H1 (cell line): Measurements from ENCODE around the gene PTAR1. TPM values are rescaled to one million over a fixed set of nuclear protein-coding genes. Genes with fewer than 3 reads are reported as not detected.

ENCODE experiments used
- CTCF ChIA-PET: fragments of 300-600 bp; sonication (Branson Sonifier 250); formaldehyde crosslinking; loops from one replicate; lab custom pipeline; 2021; ENCODE audit not compliant: partially characterized antibody; lab: Charles Lee
- POLR2A ChIA-PET: fragments of 300-600 bp; sonication (Branson Sonifier 250); formaldehyde crosslinking; loops from one replicate; lab custom pipeline; 2021; ENCODE audit warnings: inconsistent platforms; ENCODE audit not compliant: partially characterized antibody; lab: Charles Lee
- DNase-seq, 2 experiments: peaks; one replicate each; pipeline versions ENCODE4 v3.0.0 to v3.0.0-alpha.2; 2010 to 2022; ENCODE audit warnings: low spot score in 2 of 2, low read depth in 1 of 2, mixed read lengths in 1 of 2
- FAIRE-seq: peaks from 2 replicates; lab custom pipeline; 2011; peaks lifted over from hg19 to GRCh38; lab: Jason Lieb, UNC
- H2AFZ ChIP-seq: 2 replicates; pipeline ENCODE4 v1.8.1; 2012; ENCODE audit warnings: low read length, inconsistent platforms
- H2AK5ac ChIP-seq: 2 replicates; pipeline ENCODE4 v1.6.1; 2013; ENCODE audit warnings: low read depth, low read length
- H2BK120ac ChIP-seq: replicated peaks from 2 replicates; pipeline ENCODE3; 2013; ENCODE audit warnings: low read depth, low read length, inconsistent platforms
- H2BK12ac ChIP-seq: 2 replicates; pipeline ENCODE4 v1.6.1; 2013; ENCODE audit warnings: low read depth, low read length
- H2BK15ac ChIP-seq: 2 replicates; pipeline ENCODE4 v1.6.1; 2013; ENCODE audit warnings: low read length
- H2BK20ac ChIP-seq: 2 replicates; pipeline ENCODE4 v1.6.1; 2013; ENCODE audit warnings: low read length
- H2BK5ac ChIP-seq: 2 replicates; pipeline ENCODE4 v1.6.1; 2013; ENCODE audit warnings: low read depth, low read length
- H3K14ac ChIP-seq: 2 replicates; pipeline ENCODE4 v1.6.1; 2013; ENCODE audit warnings: inconsistent platforms; ENCODE audit not compliant: insufficient read length
- H3K18ac ChIP-seq: 2 replicates; pipeline ENCODE4 v1.6.1; 2013; ENCODE audit warnings: low read length; ENCODE audit errors: extremely low read depth
- H3K23ac ChIP-seq: 2 replicates; pipeline ENCODE4 v1.6.1; 2013; ENCODE audit warnings: inconsistent platforms; ENCODE audit not compliant: insufficient read length
- H3K23me2 ChIP-seq: 2 replicates; pipeline ENCODE4 v1.6.1; 2013; ENCODE audit warnings: low read depth, low read length
- H3K27ac ChIP-seq: 2 replicates; pipeline ENCODE4 v1.6.1; 2011; ENCODE audit warnings: low read depth, low read length, inconsistent platforms
- H3K27me3 ChIP-seq, 4 experiments: replicated peaks in 1 of 4; 1 replicate in 1 of 4; 2 replicates in 3 of 4; pipeline versions ENCODE4 v1.6.1 to v1.8.1; 2011 to 2013; ENCODE audit warnings: low read length in 3 of 4, mild to moderate bottlenecking in 3 of 4, inconsistent platforms in 2 of 4, mixed read lengths in 2 of 4, moderate library complexity in 1 of 4; ENCODE audit not compliant: control insufficient read depth in 3 of 4, insufficient read depth in 3 of 4; ENCODE audit errors: extremely low read depth in 1 of 4
- H3K36me3 ChIP-seq, 4 experiments: 2 replicates each; pipeline versions ENCODE4 v1.6.1 to v1.8.1; 2011 to 2013; ENCODE audit warnings: mild to moderate bottlenecking in 4 of 4, low read length in 3 of 4, moderate library complexity in 2 of 4, control low read depth in 1 of 4, inconsistent platforms in 1 of 4; ENCODE audit not compliant: insufficient read depth in 4 of 4, control insufficient read depth in 2 of 4
- H3K4ac ChIP-seq: replicated peaks from 2 replicates; pipeline ENCODE3; 2013; ENCODE audit warnings: low read length, low read depth, mixed read lengths, inconsistent platforms; ENCODE audit not compliant: insufficient read length
- H3K4me1 ChIP-seq, 4 experiments: replicated peaks in 1 of 4; 1 replicate in 1 of 4; 2 replicates in 3 of 4; pipeline versions ENCODE4 v1.6.1 to v1.8.1; 2011 to 2013; ENCODE audit warnings: low read length in 3 of 4, inconsistent platforms in 2 of 4, mixed read lengths in 1 of 4; ENCODE audit not compliant: insufficient read depth in 4 of 4, control insufficient read depth in 3 of 4
- H3K4me2 ChIP-seq, 2 experiments: 2 replicates each; pipeline versions ENCODE4 v1.6.1 to v1.8.1; 2011 to 2013; ENCODE audit warnings: low read depth in 2 of 2, low read length in 2 of 2, control low read depth in 1 of 2, inconsistent platforms in 1 of 2, mild to moderate bottlenecking in 1 of 2; ENCODE audit not compliant: insufficient read depth in 1 of 2
- H3K4me3 ChIP-seq, 4 experiments: fragments of 200-600, 300-600 bp in 1 of 4; sonication (generic), shearing (Covaris generic), sonication (Bioruptor Twin) in 1 of 4; 2 replicates each; pipeline versions ENCODE4 v1.5.1 to v1.8.1; 2011 to 2016; ENCODE audit warnings: low read length in 4 of 4, low read depth in 3 of 4, control low read depth in 2 of 4, inconsistent platforms in 2 of 4, mild to moderate bottlenecking in 2 of 4, mixed read lengths in 1 of 4, moderate library complexity in 1 of 4; ENCODE audit not compliant: insufficient read depth in 2 of 4; ENCODE audit errors: extremely low read depth in 1 of 4
- H3K56ac ChIP-seq: replicated peaks from 2 replicates; pipeline ENCODE3; 2013; ENCODE audit warnings: low read depth, mild to moderate bottlenecking, mixed read lengths, low read length, inconsistent platforms; ENCODE audit not compliant: insufficient read length
- H3K79me1 ChIP-seq: 2 replicates; pipeline ENCODE4 v1.6.1; 2013; ENCODE audit warnings: low read depth, low read length, control low read depth
- H3K79me2 ChIP-seq, 2 experiments: 2 replicates each; pipeline versions ENCODE4 v1.6.1 to v1.8.1; 2012 to 2013; ENCODE audit warnings: low read length in 2 of 2, mild to moderate bottlenecking in 2 of 2, inconsistent platforms in 1 of 2; ENCODE audit not compliant: insufficient read depth in 2 of 2, control insufficient read depth in 1 of 2
- H3K9ac ChIP-seq, 4 experiments: replicated peaks in 1 of 4; 1 replicate in 1 of 4; 2 replicates in 3 of 4; pipeline versions ENCODE4 v1.6.1 to v1.8.1; 2011 to 2013; ENCODE audit warnings: low read depth in 3 of 4, low read length in 3 of 4, control low read depth in 2 of 4, mild to moderate bottlenecking in 2 of 4, moderate library complexity in 2 of 4, inconsistent platforms in 1 of 4; ENCODE audit errors: extremely low read depth in 1 of 4
- H3K9me3 ChIP-seq, 2 experiments: 2 replicates each; pipeline versions ENCODE4 v1.6.1 to v1.8.1; 2012 to 2013; ENCODE audit warnings: mild to moderate bottlenecking in 2 of 2, moderate library complexity in 2 of 2, control low read depth in 1 of 2, inconsistent platforms in 1 of 2, low read depth in 1 of 2, low read length in 1 of 2, mixed read lengths in 1 of 2; ENCODE audit not compliant: insufficient read depth in 2 of 2
- H4K20me1 ChIP-seq, 2 experiments: replicated peaks in 1 of 2; 2 replicates each; pipeline versions ENCODE3 to v1.8.1; 2011 to 2013; ENCODE audit warnings: inconsistent platforms in 2 of 2, low read length in 2 of 2, mild to moderate bottlenecking in 1 of 2; ENCODE audit not compliant: insufficient read depth in 2 of 2, control insufficient read depth in 1 of 2
- H4K5ac ChIP-seq: 2 replicates; pipeline ENCODE4 v1.6.1; 2013; ENCODE audit warnings: low read length, low read depth, mixed read lengths, inconsistent platforms; ENCODE audit not compliant: insufficient read length
- H4K8ac ChIP-seq: 2 replicates; pipeline ENCODE4 v1.8.0; 2013; ENCODE audit warnings: mild to moderate bottlenecking, moderate library complexity, low read length, inconsistent platforms; ENCODE audit not compliant: insufficient read depth; ENCODE audit errors: extremely low read depth
- H4K91ac ChIP-seq: replicated peaks from 2 replicates; pipeline ENCODE3; 2013; ENCODE audit warnings: low read length, mixed read lengths, inconsistent platforms; ENCODE audit not compliant: insufficient read length
- CTCF ChIP-seq, 3 experiments: IDR thresholded peaks; 1 replicate in 2 of 3; 2 replicates in 1 of 3; pipeline versions ENCODE4 v1.5.1 to v1.6.1; 2011; ENCODE audit warnings: low read length in 3 of 3, mild to moderate bottlenecking in 3 of 3, inconsistent platforms in 2 of 3, low read depth in 1 of 3, moderate library complexity in 1 of 3; ENCODE audit not compliant: insufficient read depth in 1 of 3; ENCODE audit errors: control extremely low read depth in 1 of 3
- RAD21 ChIP-seq, 2 experiments: IDR thresholded peaks in 1 of 2; conservative IDR thresholded peaks in 1 of 2; 2 replicates each; pipeline ENCODE4 v1.6.1; 2011; ENCODE audit warnings: low read depth in 2 of 2, low read length in 2 of 2, improper control_type of control experiment in 1 of 2, inconsistent platforms in 1 of 2, mild to moderate bottlenecking in 1 of 2, moderate library complexity in 1 of 2
- SUZ12 ChIP-seq: fragments of 200-600 bp; sonication (generic); IDR thresholded peaks from 2 replicates; pipeline ENCODE4 v1.6.1; 2012; ENCODE audit warnings: mild to moderate bottlenecking, inconsistent platforms, low read length, moderate library complexity, mixed read lengths
- WGBS, 2 experiments: shearing (Covaris generic) in 1 of 2; methylation state at CpG; one replicate each; pipeline versions ENCODE4 v1.1.6 to v1.1.7; 2013 to 2015; ENCODE audit warnings: low lambda C conversion rate in 2 of 2, mixed read lengths in 2 of 2, inconsistent platforms in 1 of 2, low coverage in 1 of 2, missing lambda C conversion rate in 1 of 2; ENCODE audit not compliant: insufficient replicate concordance in 2 of 2, insufficient coverage in 1 of 2, insufficient read length in 1 of 2; ENCODE audit errors: extremely low coverage in 1 of 2, missing lambda C conversion rate in 1 of 2; 5-methylcytosine and 5-hydroxymethylcytosine counted together
- polyA plus RNA-seq, 7 experiments: library from polyadenylated mRNA; depleted of rRNA in 3 of 7; stranded (reverse) in 5 of 7; unstranded in 2 of 7; fragments of >200 nt in 5 of 7; fragments of 200-250 nt in 2 of 7; gene quantifications; 1 replicate in 5 of 7; 2 replicates in 1 of 7; 4 replicates in 1 of 7; pipeline versions ENCODE4 v1.2.1 to v1.2.3, GENCODE V29; 2011 to 2013; ENCODE audit warnings: missing spikeins in 2 of 7, mixed read lengths in 2 of 7
- total RNA-seq: library from RNA; stranded (reverse); fragmentation: NEBNext Ultra II Directional; extraction: Animal tissue kit (Norgen Biotek cat#: 25700); gene quantifications from 2 replicates; pipeline ENCODE4 v1.2.1, GENCODE V29; 2021

PTAR1 gene
- total and polyA plus RNA-seq, 2 of the 8 experiments (the other 6 are each of a cell fraction or from before 2014, with no cell fraction given), result 19.5 to 84.9 TPM

GRCh38 chr9:69809304-69809863 lies 49.6 kb upstream of the PTAR1 start:
- no peak overlapping the region for H4K8ac ChIP-seq
- no peaks in the 10 kb centered on the region for H3K27me3 ChIP-seq
- no peaks in the 10 kb centered on the region for H3K79me2 ChIP-seq
- no peak overlapping the region for H3K4me3 ChIP-seq
- H2AFZ ChIP-seq, result no peak overlapping the region
- no peak overlapping the region for H4K5ac ChIP-seq
- H2BK5ac ChIP-seq, result no peak overlapping the region
- H2BK12ac ChIP-seq, result no peak overlapping the region
- H3K18ac ChIP-seq, result no peak overlapping the region
- H3K14ac ChIP-seq, result no peak overlapping the region
- CTCF ChIA-PET, result interaction anchor here (0.6 to 2.6 kb wide), 25 partner anchors 10 to 203 kb away, joined by 3 to 16 read pairs (median 4); partner anchors contain the start of genes APBA1 and CFAP95
- FAIRE-seq (peak; percentile 48), DNase-seq (peak; percentile 19 to 75)
- H3K23me2 ChIP-seq, result no peaks in the 10 kb centered on the region
- peak overlapping the region; percentile 6 for H2BK120ac ChIP-seq
- H2BK20ac ChIP-seq, result peak overlapping the region; percentile 23; the same call in 1 of the 2 replicates
- H3K36me3 ChIP-seq, result no peaks in the 10 kb centered on the region
- no peak overlapping the region for H2BK15ac ChIP-seq
- H3K9me3 ChIP-seq, result no peaks in the 10 kb centered on the region
- H3K4me1 ChIP-seq, result no peaks in the 10 kb centered on the region
- no peaks in the 10 kb centered on the region for H3K79me1 ChIP-seq
- no peak overlapping the region for H3K4ac ChIP-seq
- POLR2A ChIA-PET, result interaction anchor here (0.6 to 0.8 kb wide), 2 partner anchors 13 to 70 kb away, joined by 3 to 4 read pairs; no protein-coding TSS in a partner anchor
- H2AK5ac ChIP-seq, result no peak overlapping the region
- no peak overlapping the region for H3K27ac ChIP-seq
- no peak overlapping the region for H3K9ac ChIP-seq
- no peak overlapping the region for H3K23ac ChIP-seq
- H4K20me1 ChIP-seq, result no peaks in the 10 kb centered on the region
- WGBS, 2 experiments, result 62% methylated on average over 8 of the region's 8 CpGs; no CpG with 5 or more reads in 1 of the 2 experiments
- no peak overlapping the region for H3K56ac ChIP-seq
- peak; percentile 47 to 70 for TF ChIP-seq RAD21 (IDR thresholded peaks at IDR 0.05 in 1 of 2, conservative IDR thresholded peaks at IDR 0.05 in 1 of 2; ENCODE audit: low read depth in 2 of 2, low read length in 2 of 2)
- no peak for TF ChIP-seq SUZ12
- peak; percentile 25 to 64 (median 58) for TF ChIP-seq CTCF (IDR thresholded peaks at IDR 0.05; ENCODE audit: control extremely low read depth in 1 of 3, insufficient read depth in 1 of 3, low read depth in 1 of 3, low read length in 3 of 3)
- H4K91ac ChIP-seq, result no peak overlapping the region
- H3K4me2 ChIP-seq, result no peak overlapping the region
